SH-SY5Y (cell line): ENCODE data around the gene FAM216B.

ENCODE experiments used
- GATA2 ChIP-seq: IDR thresholded peaks from 2 replicates; pipeline ENCODE4 v1.6.1; 2011; ENCODE audit warnings: mild to moderate bottlenecking, low read depth, low read length
- GATA3 ChIP-seq: IDR thresholded peaks from 2 replicates; pipeline ENCODE4 v1.6.1; 2011; ENCODE audit warnings: low read depth, mild to moderate bottlenecking, low read length, moderate library complexity

DNA sequence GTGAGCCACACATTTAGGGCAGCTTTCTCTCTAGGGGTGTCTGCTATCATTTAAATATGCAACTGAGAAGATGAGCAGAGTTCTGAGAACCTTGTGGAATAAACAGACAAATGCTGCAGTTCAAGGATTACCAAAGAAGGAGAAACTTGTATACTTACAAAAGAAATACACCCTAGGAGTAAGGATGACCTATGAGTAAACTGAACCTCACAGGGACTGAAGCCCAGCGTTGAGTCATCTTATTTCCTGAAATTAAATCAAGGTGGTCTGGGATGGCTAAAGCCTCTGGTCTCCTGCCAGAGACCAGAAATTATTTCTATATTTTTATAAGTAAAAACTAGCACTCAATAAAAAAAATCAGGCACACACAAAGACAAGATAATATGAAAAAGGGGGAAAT, 40.1 kb downstream of the FAM216B start:
- no peak for TF ChIP-seq GATA2
- no peak for TF ChIP-seq GATA3
